Stimulated activated naive CD8-positive, alpha-beta T cell treated with anti-CD3 and anti-CD28 coated beads, Interleukin-15, Interleukin-2, amounts not matched to agents 100 ng/mL and 50 ng/mL, for 24 hours (primary cell): ENCODE data around the gene OR1D5.

Experiments used
- H3K27ac Mint-ChIP-seq: one replicate; pipeline ENCODE4 v1.8.0; 2021; ENCODE audit warnings: mild to moderate bottlenecking, mixed read lengths
- H3K27me3 Mint-ChIP-seq: one replicate; pipeline ENCODE4 v1.8.0; 2021; ENCODE audit warnings: mixed read lengths
- H3K36me3 Mint-ChIP-seq: one replicate; pipeline ENCODE4 v1.8.0; 2021; ENCODE audit warnings: low read depth, mixed read lengths
- H3K4me1 Mint-ChIP-seq: one replicate; pipeline ENCODE4 v1.8.0; 2021; ENCODE audit warnings: low read depth, mixed read lengths
- H3K4me3 Mint-ChIP-seq: one replicate; pipeline ENCODE4 v1.8.0; 2021; ENCODE audit warnings: mild to moderate bottlenecking, mixed read lengths
- H3K9me3 Mint-ChIP-seq: one replicate; pipeline ENCODE4 v1.8.0; 2021; ENCODE audit warnings: mixed read lengths

The OR1D5 gene

DNA sequence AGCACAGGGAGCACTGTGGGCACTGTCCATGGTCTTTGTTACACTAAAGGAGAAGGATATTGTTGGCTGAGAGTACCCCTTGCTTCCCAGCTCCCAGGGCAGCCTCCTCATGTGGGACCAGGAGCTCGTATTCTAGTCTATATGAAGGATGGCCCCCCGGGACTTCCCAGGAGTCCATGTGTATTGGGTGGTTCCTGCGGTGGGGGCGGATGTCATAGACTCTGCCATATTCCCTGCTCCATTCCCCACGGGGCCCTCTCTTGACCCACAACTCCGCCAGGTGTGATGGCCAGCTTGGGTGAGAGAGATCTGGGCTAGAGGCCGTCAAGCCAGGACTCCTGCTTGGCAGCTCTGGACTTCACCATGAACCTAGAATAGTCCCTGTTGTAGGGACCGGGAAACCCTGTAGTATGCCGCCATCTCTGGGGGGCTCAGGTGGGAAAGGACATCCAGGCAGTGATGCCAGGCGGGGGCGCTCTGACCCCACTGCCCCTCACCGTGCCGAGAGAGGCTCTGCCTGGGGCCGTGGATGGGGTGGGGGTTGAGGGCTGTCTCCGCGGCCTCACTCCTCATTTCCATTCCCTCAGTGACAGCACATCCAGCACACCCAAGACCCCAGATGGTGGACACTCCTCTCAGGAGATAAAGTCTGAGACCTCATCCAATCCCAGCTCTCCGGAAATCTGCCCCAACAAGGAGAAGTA is 37.8 kb downstream of the OR1D5 start:
- Mint-ChIP-seq H3K9me3 (peaks cover 15% of the 10 kb centered on the region), H3K4me3 (no peak overlapping the region), H3K27me3 (no peaks in the 10 kb centered on the region), H3K27ac (no peak overlapping the region), H3K4me1 (no peaks in the 10 kb centered on the region), H3K36me3 (peaks cover 41% of the 10 kb centered on the region)

DNA sequence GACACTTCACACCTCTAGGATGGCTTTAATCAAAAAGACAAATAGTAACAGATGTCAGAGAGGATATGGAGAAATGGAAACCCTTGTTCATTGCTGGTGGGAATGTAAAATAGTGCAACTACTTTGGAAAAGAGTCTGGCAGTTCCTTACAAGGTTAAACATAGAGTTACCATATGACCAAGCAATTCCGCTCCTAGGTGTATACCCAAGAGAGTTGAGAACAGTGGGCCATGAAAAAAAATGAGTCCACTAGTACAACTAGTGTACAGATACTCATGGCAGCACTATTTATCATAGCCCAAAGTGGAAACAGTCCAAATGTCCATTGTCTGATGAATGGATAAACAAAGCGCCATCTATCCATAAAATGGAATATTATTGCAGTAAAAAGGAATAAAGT is 39.1 kb downstream of the OR1D5 start:
- H3K36me3 Mint-ChIP-seq: peaks cover 46% of the 10 kb centered on the region

GRCh38 chr17:3022197-3022596 is 41.2 kb downstream of the OR1D5 start:
- peaks cover 42% of the 10 kb centered on the region for H3K36me3 Mint-ChIP-seq
- H3K27me3 Mint-ChIP-seq: no peaks in the 10 kb centered on the region
- H3K27ac Mint-ChIP-seq: no peak overlapping the region
- H3K4me1 Mint-ChIP-seq: no peaks in the 10 kb centered on the region
- peaks cover 15% of the 10 kb centered on the region for H3K9me3 Mint-ChIP-seq
- no peak overlapping the region for H3K4me3 Mint-ChIP-seq

More for the DNA sequence above, 39.1 kb downstream of the OR1D5 start:
- H3K4me1 Mint-ChIP-seq: no peaks in the 10 kb centered on the region
- H3K4me3 Mint-ChIP-seq: no peak overlapping the region
- no peak overlapping the region for H3K27ac Mint-ChIP-seq
- H3K9me3 Mint-ChIP-seq: peaks cover 15% of the 10 kb centered on the region
- no peaks in the 10 kb centered on the region for H3K27me3 Mint-ChIP-seq

GRCh38 chr17:3020381-3020780 is 43.0 kb downstream of the OR1D5 start:
- no peaks in the 10 kb centered on the region for H3K27me3 Mint-ChIP-seq
- H3K36me3 Mint-ChIP-seq: peaks cover 42% of the 10 kb centered on the region
- H3K4me1 Mint-ChIP-seq: no peaks in the 10 kb centered on the region
- peaks cover 15% of the 10 kb centered on the region for H3K9me3 Mint-ChIP-seq
- no peak overlapping the region for H3K4me3 Mint-ChIP-seq
- no peak overlapping the region for H3K27ac Mint-ChIP-seq

GRCh38 chr17:3019761-3020160 is 43.6 kb downstream of the OR1D5 start:
- H3K4me1 Mint-ChIP-seq: no peaks in the 10 kb centered on the region
- peaks cover 42% of the 10 kb centered on the region for H3K36me3 Mint-ChIP-seq
- H3K9me3 Mint-ChIP-seq: peaks cover 15% of the 10 kb centered on the region
- H3K27ac Mint-ChIP-seq: no peak overlapping the region
- H3K4me3 Mint-ChIP-seq: no peak overlapping the region
- no peaks in the 10 kb centered on the region for H3K27me3 Mint-ChIP-seq

DNA sequence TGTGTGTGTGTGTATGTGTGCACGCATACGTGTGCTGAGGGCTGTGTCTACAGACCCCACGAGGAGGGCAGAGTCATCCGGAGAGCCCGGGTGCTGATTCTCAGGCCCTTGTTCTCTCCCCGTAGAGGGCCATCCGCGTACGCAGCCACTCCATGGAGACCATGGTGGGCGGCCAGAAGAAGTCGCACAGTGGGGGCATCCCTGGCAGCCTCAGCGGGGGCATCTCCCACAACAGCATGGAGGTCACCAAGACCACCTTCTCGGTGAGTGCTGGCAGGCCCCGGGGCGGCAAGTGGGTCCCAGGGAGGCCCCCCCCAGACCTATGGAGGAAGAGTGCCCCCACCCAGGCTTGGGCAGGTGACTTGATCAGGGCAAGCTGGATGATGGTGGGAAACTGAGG is 45.5 kb downstream of the OR1D5 start:
- H3K27ac Mint-ChIP-seq: no peak overlapping the region
- peaks cover 6% of the 10 kb centered on the region for H3K9me3 Mint-ChIP-seq
- H3K4me1 Mint-ChIP-seq: no peaks in the 10 kb centered on the region
- H3K36me3 Mint-ChIP-seq: peaks cover 28% of the 10 kb centered on the region
- no peak overlapping the region for H3K4me3 Mint-ChIP-seq
- no peaks in the 10 kb centered on the region for H3K27me3 Mint-ChIP-seq

- Mint-ChIP-seq H3K4me1 (no peaks in the 10 kb centered on the region), H3K9me3 (no peaks in the 10 kb centered on the region), H3K27me3 (no peaks in the 10 kb centered on the region), H3K36me3 (peaks cover 8% of the 10 kb centered on the region), H3K4me3 (no peak overlapping the region), H3K27ac (no peak overlapping the region)
Measured at GRCh38 chr17:3015890-3016289, 47.5 kb downstream of the OR1D5 start.

DNA sequence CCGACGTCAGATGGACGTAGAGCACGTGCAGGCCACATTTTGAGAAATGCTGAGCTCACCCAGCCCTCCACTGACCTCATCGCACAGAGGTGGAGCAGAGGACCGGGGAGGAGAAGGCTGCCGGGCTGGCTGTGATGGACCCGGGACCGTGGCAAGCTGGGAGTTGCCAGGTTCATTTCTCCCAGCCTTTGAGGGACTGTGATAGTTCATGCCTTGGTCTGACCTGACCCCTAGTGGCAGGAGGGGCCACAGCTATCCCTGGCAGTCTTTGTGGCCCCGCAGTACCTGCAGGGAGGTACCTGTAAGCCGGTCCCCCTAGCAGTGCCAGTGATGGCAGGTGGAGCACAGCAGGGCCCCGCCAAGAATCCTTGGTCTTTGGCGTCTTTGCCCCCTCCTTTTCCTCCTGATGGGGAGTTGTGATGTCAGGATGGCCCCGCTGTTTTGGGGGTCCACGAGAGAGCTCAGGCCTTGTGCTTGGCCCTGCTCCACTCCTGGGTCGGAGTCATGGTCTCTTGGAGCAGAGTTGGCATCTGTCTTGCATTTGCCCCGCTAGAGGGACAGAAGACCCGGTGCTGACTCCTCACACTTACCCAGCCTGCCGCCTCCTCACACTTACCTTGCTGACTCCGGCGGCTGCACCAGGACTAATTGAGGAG is 50.4 kb downstream of the OR1D5 start:
- no peaks in the 10 kb centered on the region for H3K9me3 Mint-ChIP-seq
- no peaks in the 10 kb centered on the region for H3K4me1 Mint-ChIP-seq
- H3K27me3 Mint-ChIP-seq: no peaks in the 10 kb centered on the region
- no peaks in the 10 kb centered on the region for H3K36me3 Mint-ChIP-seq
- H3K27ac Mint-ChIP-seq: no peak overlapping the region
- H3K4me3 Mint-ChIP-seq: no peak overlapping the region
